OCI-LY7 (cell line): Measurements from ENCODE around the gene GLMP. TPM values are rescaled to one million over a fixed set of nuclear protein-coding genes. Genes with fewer than 3 reads are reported as not detected.

Source experiments
- BruUV-seq: library from RNA; stranded (reverse); fragments of 400-500 nt; replicated peaks from 2 replicates; lab custom pipeline; 2021; lab: Mats Ljungman, UMichigan
- CTCF ChIA-PET: fragments of 300-600 bp; sonication (Branson Sonifier 250); formaldehyde crosslinking; loops from one replicate; lab custom pipeline; 2022; ENCODE audit warnings: antibody characterized with exemption; ENCODE audit not compliant: unreplicated experiment; lab: Charles Lee
- POLR2A ChIA-PET: fragments of 300-600 bp; sonication (Branson Sonifier 250); formaldehyde crosslinking; loops from one replicate; lab custom pipeline; 2022; ENCODE audit warnings: antibody characterized with exemption; lab: Charles Lee
- DNase-seq: peaks from one replicate; pipeline ENCODE4 v3.0.0-alpha.2; 2015; ENCODE audit warnings: low spot score
- H2AFZ ChIP-seq: fragments of 200-600 bp; sonication (generic), shearing (Covaris generic); 2 replicates; pipeline ENCODE4 v1.6.1; 2014; ENCODE audit warnings: mild to moderate bottlenecking, antibody characterized with exemption, low read length, moderate library complexity
- H3K27ac ChIP-seq: fragments of 200-600 bp; sonication (generic); 2 replicates; pipeline ENCODE4 v1.5.1; 2014; ENCODE audit warnings: mixed run types, low read depth, mild to moderate bottlenecking, moderate library complexity, low read length, inconsistent platforms; ENCODE audit not compliant: poor library complexity, severe bottlenecking
- H3K36me3 ChIP-seq: fragments of 200-600 bp; sonication (generic); 2 replicates; pipeline ENCODE4 v1.6.1; 2014; ENCODE audit warnings: mild to moderate bottlenecking, antibody characterized with exemption, low read length, moderate library complexity, mixed read lengths; ENCODE audit not compliant: insufficient read depth
- H3K4me1 ChIP-seq: fragments of 200-600 bp; sonication (generic); 2 replicates; pipeline ENCODE4 v1.5.1; 2014; ENCODE audit warnings: mild to moderate bottlenecking, low read length; ENCODE audit not compliant: insufficient read depth, poor library complexity, severe bottlenecking
- H3K4me2 ChIP-seq: fragments of 200-600 bp; sonication (generic); 2 replicates; pipeline ENCODE4 v1.6.1; 2014; ENCODE audit warnings: mild to moderate bottlenecking, low read length
- H3K4me3 ChIP-seq: fragments of 200-600 bp; sonication (generic); 2 replicates; pipeline ENCODE4 v1.5.1; 2014; ENCODE audit warnings: mild to moderate bottlenecking, low read depth, low read length; ENCODE audit not compliant: poor library complexity, severe bottlenecking
- H3K79me2 ChIP-seq: fragments of 200-600 bp; sonication (generic); 2 replicates; pipeline ENCODE4 v1.6.1; 2016; ENCODE audit warnings: low read depth, mild to moderate bottlenecking, low read length, moderate library complexity, mixed read lengths; ENCODE audit not compliant: insufficient read depth
- H3K9me2 ChIP-seq: fragments of 200-600 bp; sonication (generic); 2 replicates; pipeline ENCODE4 v1.6.1; 2016; ENCODE audit warnings: mild to moderate bottlenecking, low read length, mixed read lengths; ENCODE audit not compliant: insufficient read depth
- H3K9me3 ChIP-seq: fragments of 200-600 bp; sonication (generic); 2 replicates; pipeline ENCODE4 v1.6.1; 2014; ENCODE audit warnings: mild to moderate bottlenecking, mixed run types, low read length, mixed read lengths
- H4K20me1 ChIP-seq: fragments of 200-600 bp; sonication (generic); 2 replicates; pipeline ENCODE4 v1.6.1; 2014; ENCODE audit warnings: mild to moderate bottlenecking, antibody characterized with exemption, low read length, moderate library complexity, mixed read lengths; ENCODE audit not compliant: insufficient read depth
- EZH2phosphoT487 ChIP-seq: fragments of 200-600 bp; sonication (generic); IDR thresholded peaks from 2 replicates; pipeline ENCODE4 v1.6.1; 2018; ENCODE audit warnings: low read depth, borderline replicate concordance, mild to moderate bottlenecking, mixed run types, antibody characterized with exemption, low read length, moderate library complexity, mixed read lengths
- intact Hi-C: fragments of 100-400 bp; cut with micrococcal nuclease; formaldehyde crosslinking; loops from one replicate; pipeline ENCODE4 v1.10.0; 2022; ENCODE audit not compliant: unreplicated experiment
- total RNA-seq, 2 experiments: library from RNA; depleted of rRNA in 1 of 2; stranded (reverse); fragments of >200 nt in 1 of 2; shearing (Covaris generic) in 1 of 2; gene quantifications; 2 replicates each; pipeline ENCODE4 v1.2.3, GENCODE V29; 2014 to 2022
- TF ChIP-seq, protein P1 (sequence below): fragments of 200-600 bp; sonication (generic); conservative IDR thresholded peaks from 2 replicates; pipeline ENCODE4 v1.5.1; 2014; ENCODE audit warnings: mild to moderate bottlenecking, antibody characterized with exemption, low read length, moderate library complexity, mixed read lengths

GLMP gene
- total RNA-seq, 2 experiments from 2014 or later: 0.60 to 4.9 TPM

DNA sequence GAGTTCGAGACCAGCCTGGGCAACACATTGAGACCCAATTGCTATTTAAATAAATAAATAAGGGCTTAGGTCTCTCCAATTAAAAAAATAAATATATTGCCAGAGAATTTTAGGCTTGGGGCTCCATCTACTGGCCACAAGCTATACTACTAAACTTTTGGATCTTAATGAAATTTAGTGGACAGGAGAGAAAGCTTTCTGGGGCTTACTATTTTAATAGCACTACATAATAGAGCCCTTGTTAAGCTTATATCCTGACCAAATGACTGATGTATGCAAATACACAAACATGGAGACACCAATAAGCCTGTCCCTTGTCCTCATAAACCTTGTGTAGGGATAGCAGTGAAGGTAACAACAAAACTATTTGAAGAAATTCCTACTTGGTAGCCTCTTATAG lies 24.2 kb upstream of the GLMP start:
- Histone ChIP-seq H3K9me2 (no peaks in the 10 kb centered on the region), H3K4me1 (no peaks in the 10 kb centered on the region), H2AFZ (no peak overlapping the region), H3K36me3 (peaks cover 97% of the 10 kb centered on the region), H3K79me2 (no peaks in the 10 kb centered on the region), H3K4me2 (no peak overlapping the region), H3K27ac (no peak overlapping the region), H3K9me3 (no peaks in the 10 kb centered on the region), H3K4me3 (no peak overlapping the region), H4K20me1 (no peaks in the 10 kb centered on the region)
- ChIA-PET CTCF (interaction anchor here (1.4 kb wide), 1 partner anchor 9 kb away, joined by 3 read pairs; no protein-coding TSS in a partner anchor), POLR2A (interaction anchor here (0.5 kb wide), 1 partner anchor 16 kb away, joined by 5 read pairs; no protein-coding TSS in a partner anchor)
- TF ChIP-seq, protein P1, sequence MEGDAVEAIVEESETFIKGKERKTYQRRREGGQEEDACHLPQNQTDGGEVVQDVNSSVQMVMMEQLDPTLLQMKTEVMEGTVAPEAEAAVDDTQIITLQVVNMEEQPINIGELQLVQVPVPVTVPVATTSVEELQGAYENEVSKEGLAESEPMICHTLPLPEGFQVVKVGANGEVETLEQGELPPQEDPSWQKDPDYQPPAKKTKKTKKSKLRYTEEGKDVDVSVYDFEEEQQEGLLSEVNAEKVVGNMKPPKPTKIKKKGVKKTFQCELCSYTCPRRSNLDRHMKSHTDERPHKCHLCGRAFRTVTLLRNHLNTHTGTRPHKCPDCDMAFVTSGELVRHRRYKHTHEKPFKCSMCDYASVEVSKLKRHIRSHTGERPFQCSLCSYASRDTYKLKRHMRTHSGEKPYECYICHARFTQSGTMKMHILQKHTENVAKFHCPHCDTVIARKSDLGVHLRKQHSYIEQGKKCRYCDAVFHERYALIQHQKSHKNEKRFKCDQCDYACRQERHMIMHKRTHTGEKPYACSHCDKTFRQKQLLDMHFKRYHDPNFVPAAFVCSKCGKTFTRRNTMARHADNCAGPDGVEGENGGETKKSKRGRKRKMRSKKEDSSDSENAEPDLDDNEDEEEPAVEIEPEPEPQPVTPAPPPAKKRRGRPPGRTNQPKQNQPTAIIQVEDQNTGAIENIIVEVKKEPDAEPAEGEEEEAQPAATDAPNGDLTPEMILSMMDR: peak; percentile 87
- no peak for TF ChIP-seq EZH2phosphoT487
- intact Hi-C loops: loop anchor here (1.0 kb wide), 1 partner anchor 178 kb away; no protein-coding TSS in a partner anchor
- DNase-seq: peak; percentile 42
- BruUV-seq: no TSS peak

DNA sequence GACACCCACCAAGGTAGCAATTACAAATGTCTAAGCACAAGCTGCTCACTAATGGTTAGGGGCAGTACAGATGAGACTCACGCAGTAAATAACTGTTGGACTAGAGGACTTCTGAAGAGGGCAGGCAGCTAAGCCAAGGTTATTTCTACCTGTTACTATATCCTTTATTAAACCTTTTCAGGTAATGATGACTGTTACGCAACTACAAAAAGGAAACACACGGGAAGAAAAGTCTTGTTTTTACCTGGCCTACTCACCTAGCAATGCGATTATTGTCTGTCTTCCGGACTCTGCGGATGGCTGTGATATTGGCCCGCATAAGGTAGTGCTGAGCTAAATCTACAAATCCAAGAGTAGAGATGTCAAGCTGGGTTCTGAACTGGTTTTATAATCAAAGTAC lies 21.4 kb upstream of the GLMP start:
- Histone ChIP-seq H3K4me1 (no peaks in the 10 kb centered on the region), H3K27ac (no peak overlapping the region), H3K4me3 (no peak overlapping the region), H3K9me3 (no peaks in the 10 kb centered on the region), H3K9me2 (no peaks in the 10 kb centered on the region), H3K79me2 (no peaks in the 10 kb centered on the region), H3K4me2 (no peak overlapping the region), H3K36me3 (peaks cover 100% of the 10 kb centered on the region), H2AFZ (no peak overlapping the region), H4K20me1 (no peaks in the 10 kb centered on the region)
- BruUV-seq: no TSS peak
- POLR2A ChIA-PET: no interaction called here
- DNase-seq: no peak
- TF ChIP-seq, protein P1: no peak
- CTCF ChIA-PET: no interaction called here
- intact Hi-C loops: no loop called here

DNA sequence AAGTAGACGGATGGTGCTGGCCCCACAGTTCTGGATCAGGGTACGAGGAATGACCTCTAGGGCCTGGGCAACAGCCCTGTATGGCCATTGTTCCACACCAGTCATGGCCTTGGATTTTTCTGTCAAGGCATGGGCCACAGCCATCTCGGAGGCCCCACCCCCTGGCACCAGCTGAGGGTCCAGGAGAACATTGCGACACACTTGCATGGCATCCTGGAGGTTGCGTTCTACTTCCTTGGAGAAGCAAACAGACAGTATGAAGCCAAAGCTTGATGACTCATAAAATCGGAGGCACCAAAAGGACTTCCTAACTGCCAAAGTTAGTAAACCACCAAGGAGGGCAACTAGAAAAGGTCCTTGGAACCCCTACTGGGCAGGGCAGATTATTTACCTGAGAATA lies 15.5 kb upstream of the GLMP start:
- H2AFZ ChIP-seq: no peak overlapping the region
- peaks cover 95% of the 10 kb centered on the region for H3K36me3 ChIP-seq
- H3K4me1 ChIP-seq: no peaks in the 10 kb centered on the region
- no peaks in the 10 kb centered on the region for H3K79me2 ChIP-seq
- BruUV-seq: no TSS peak
- CTCF ChIA-PET: no interaction called here
- no peak overlapping the region for H3K4me3 ChIP-seq
- no peak for DNase-seq
- no peaks in the 10 kb centered on the region for H3K9me2 ChIP-seq
- H4K20me1 ChIP-seq: no peaks in the 10 kb centered on the region
- no peak overlapping the region for H3K4me2 ChIP-seq
- POLR2A ChIA-PET: no interaction called here
- intact Hi-C loops: no loop called here
- H3K27ac ChIP-seq: no peak overlapping the region
- TF ChIP-seq EZH2phosphoT487: no peak
- TF ChIP-seq, protein P1: no peak
- no peaks in the 10 kb centered on the region for H3K9me3 ChIP-seq
